GM21526 (cell line): ENCODE data around the gene GSTM5.
"Not testable (repeated sequence)": the region's sequence is repeated elsewhere in the genome, so short reads cannot be mapped to it uniquely, and the experiment has no call there.

ENCODE experiments used
- ATAC-seq: cut with Tn5 transposase; IDR thresholded peaks from one replicate; pipeline ENCODE4 v1.9.1; 2021; ENCODE audit warnings: moderate library complexity; ENCODE audit not compliant: unreplicated experiment, low FRiP score

The GSTM5 gene

GRCh38 chr1:109726007-109726406 lies 14.0 kb downstream of the GSTM5 start:
- ATAC-seq, result no peak

- ATAC-seq, result no peak
Observed at GRCh38 chr1:109726728-109727373, 14.8 kb downstream of the GSTM5 start.

GRCh38 chr1:109728870-109729269 lies 16.8 kb downstream of the GSTM5 start:
- ATAC-seq, result no peak

GRCh38 chr1:109730666-109731065 lies 18.6 kb downstream of the GSTM5 start:
- no peak for ATAC-seq

GRCh38 chr1:109732390-109732881 lies 20.4 kb downstream of the GSTM5 start:
- no peak for ATAC-seq

GRCh38 chr1:109733236-109733870 lies 21.3 kb downstream of the GSTM5 start:
- no peak for ATAC-seq

- no peak for ATAC-seq
Observed at GRCh38 chr1:109739738-109740614, 27.9 kb downstream of the GSTM5 start.

- no peak for ATAC-seq
Observed at GRCh38 chr1:109740615-109741373, 28.7 kb downstream of the GSTM5 start, which contains the start of gene GSTM3. Gene GSTM3, minus strand, starts transcription at chr1:109741038. Its CDS starts 751 bp downstream, at chr1:109740287.

- ATAC-seq, result not testable (repeated sequence)
Observed at GRCh38 chr1:109748311-109748710, 36.3 kb downstream of the GSTM5 start.

- ATAC-seq, result no peak
Observed at GRCh38 chr1:109749221-109749620, 37.2 kb downstream of the GSTM5 start.

GRCh38 chr1:109750241-109750882 lies 38.3 kb downstream of the GSTM5 start:
- no peak for ATAC-seq

GRCh38 chr1:109750920-109751319 lies 38.9 kb downstream of the GSTM5 start:
- no peak for ATAC-seq

- no peak for ATAC-seq
Observed at GRCh38 chr1:109751531-109752260, 39.6 kb downstream of the GSTM5 start.

- no peak for ATAC-seq
Observed at GRCh38 chr1:109754738-109755137, 42.7 kb downstream of the GSTM5 start.

- not testable (repeated sequence) for ATAC-seq
Observed at GRCh38 chr1:109756325-109756724, 44.3 kb downstream of the GSTM5 start.

- no peak for ATAC-seq
Observed at GRCh38 chr1:109756848-109757521, 44.9 kb downstream of the GSTM5 start.

- no peak for ATAC-seq
Observed at GRCh38 chr1:109757936-109758786, 46.1 kb downstream of the GSTM5 start.
